ENCODE results near the gene STAP1. TPM values are rescaled to one million over a fixed set of nuclear protein-coding genes. Genes with fewer than 3 reads are reported as not detected.
"Not testable (repeated sequence)": the region's sequence is repeated elsewhere in the genome, so short reads cannot be mapped to it uniquely, and the experiment has no call there.

Gene STAP1
- total RNA-seq, 1 experiment from 2014 or later = not detected

DNA sequence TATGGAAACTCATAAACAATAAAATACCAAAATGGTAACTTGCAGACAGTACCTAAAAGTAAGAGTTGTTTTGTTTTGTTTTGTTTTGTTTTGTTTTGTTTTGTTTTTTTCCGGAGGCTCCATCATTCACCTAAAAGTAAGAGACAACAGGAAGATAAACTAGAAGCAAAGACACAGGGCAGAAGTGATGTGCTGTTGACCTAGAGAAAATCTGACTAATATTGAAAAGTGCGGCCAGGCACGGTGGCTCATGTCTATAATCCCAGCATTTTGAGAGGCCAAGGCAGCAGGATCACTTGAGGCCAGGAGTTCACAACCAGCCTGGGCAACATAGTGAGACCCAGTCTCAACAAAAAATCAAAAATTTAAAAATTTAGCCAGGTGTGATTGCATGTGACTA is 7.7 kb upstream of the STAP1 start:
- Histone ChIP-seq H3K36me3 (ENCODE audit: control insufficient read depth in 1 of 2, insufficient read depth in 2 of 2, low read length in 2 of 2) (no peaks in the 10 kb centered on the region), H2AFZ (ENCODE audit: low read depth, low read length, poor library complexity, severe bottlenecking) (peak overlapping the region; percentile 44), H3K4me1 (ENCODE audit: control insufficient read depth in 1 of 2, insufficient read depth in 2 of 2, low read length in 2 of 2) (peaks cover 2% of the 10 kb centered on the region in 2 experiments; a peak in 2 of 4 replicates), H4K20me1 (ENCODE audit: insufficient read depth) (no peaks in the 10 kb centered on the region), H3K79me2 (ENCODE audit: insufficient read depth, low read length) (no peaks in the 10 kb centered on the region), H3K9me3 (ENCODE audit: control insufficient read depth in 1 of 2, insufficient read depth in 1 of 2, low read depth in 1 of 2, low read length in 2 of 2) (no peaks in the 10 kb centered on the region), H3K9me2 (ENCODE audit: insufficient read depth) (no peaks in the 10 kb centered on the region), H3K27ac (ENCODE audit: low read depth, low read length) (no peak overlapping the region), H3K4me2 (ENCODE audit: low read length) (no peak overlapping the region), H3K27me3 (ENCODE audit: insufficient read depth, low read length) (no peaks in the 10 kb centered on the region), H3K4me3 (replicated peaks in 1 of 2; ENCODE audit: low read depth in 1 of 2, low read length in 2 of 2) (no peak overlapping the region), H3K9ac (ENCODE audit: low read length) (no peak overlapping the region)
- ATAC-seq (no peak), DNase-seq (ENCODE audit: low read depth, low spot score) (no peak)
- no peak for TF ChIP-seq REST (IDR thresholded peaks at IDR 0.05; ENCODE audit: low read depth)
- no peak for TF ChIP-seq ELF1 (IDR thresholded peaks at IDR 0.05; ENCODE audit: borderline replicate concordance, low read depth)
- no peak for TF ChIP-seq MAX (IDR thresholded peaks at IDR 0.05)
- TF ChIP-seq, protein P1, sequence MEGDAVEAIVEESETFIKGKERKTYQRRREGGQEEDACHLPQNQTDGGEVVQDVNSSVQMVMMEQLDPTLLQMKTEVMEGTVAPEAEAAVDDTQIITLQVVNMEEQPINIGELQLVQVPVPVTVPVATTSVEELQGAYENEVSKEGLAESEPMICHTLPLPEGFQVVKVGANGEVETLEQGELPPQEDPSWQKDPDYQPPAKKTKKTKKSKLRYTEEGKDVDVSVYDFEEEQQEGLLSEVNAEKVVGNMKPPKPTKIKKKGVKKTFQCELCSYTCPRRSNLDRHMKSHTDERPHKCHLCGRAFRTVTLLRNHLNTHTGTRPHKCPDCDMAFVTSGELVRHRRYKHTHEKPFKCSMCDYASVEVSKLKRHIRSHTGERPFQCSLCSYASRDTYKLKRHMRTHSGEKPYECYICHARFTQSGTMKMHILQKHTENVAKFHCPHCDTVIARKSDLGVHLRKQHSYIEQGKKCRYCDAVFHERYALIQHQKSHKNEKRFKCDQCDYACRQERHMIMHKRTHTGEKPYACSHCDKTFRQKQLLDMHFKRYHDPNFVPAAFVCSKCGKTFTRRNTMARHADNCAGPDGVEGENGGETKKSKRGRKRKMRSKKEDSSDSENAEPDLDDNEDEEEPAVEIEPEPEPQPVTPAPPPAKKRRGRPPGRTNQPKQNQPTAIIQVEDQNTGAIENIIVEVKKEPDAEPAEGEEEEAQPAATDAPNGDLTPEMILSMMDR (IDR thresholded peaks at IDR 0.05 in 2 of 3, conservative IDR thresholded peaks at IDR 0.05 in 1 of 3; ENCODE audit: borderline replicate concordance in 1 of 3, insufficient read depth in 1 of 3, low read depth in 2 of 3, low read length in 2 of 3) = no peak
- no peak for TF ChIP-seq RAD21 (IDR thresholded peaks at IDR 0.05; ENCODE audit: low read depth)
- TF ChIP-seq POLR2A (IDR thresholded peaks at IDR 0.05; ENCODE audit: borderline replicate concordance, extremely low read depth, insufficient read depth, insufficient read length) = no peak
- no peak for TF ChIP-seq EGR1 (IDR thresholded peaks at IDR 0.05; ENCODE audit: low read depth)
- no peak for TF ChIP-seq ZNF274 (IDR thresholded peaks at IDR 0.05; ENCODE audit: low read depth, low read length)
- no peak for TF ChIP-seq SP1 (IDR thresholded peaks at IDR 0.05; ENCODE audit: low read depth)
- TF ChIP-seq FOSL1 (IDR thresholded peaks at IDR 0.05; ENCODE audit: low read depth) = no peak
- CTCF ChIA-PET = no interaction called here
- BruUV-seq (replicated peaks) = no TSS peak
- RAD21 ChIA-PET (ENCODE audit: low non-redundant PET in 1 of 2, low total read pairs in 2 of 2, uncharacterized antibody in 2 of 2, unreplicated experiment in 2 of 2) = no interaction called here
- POLR2A ChIA-PET = no interaction called here
- intact Hi-C loops (cut with micrococcal nuclease) = no loop called here

DNA sequence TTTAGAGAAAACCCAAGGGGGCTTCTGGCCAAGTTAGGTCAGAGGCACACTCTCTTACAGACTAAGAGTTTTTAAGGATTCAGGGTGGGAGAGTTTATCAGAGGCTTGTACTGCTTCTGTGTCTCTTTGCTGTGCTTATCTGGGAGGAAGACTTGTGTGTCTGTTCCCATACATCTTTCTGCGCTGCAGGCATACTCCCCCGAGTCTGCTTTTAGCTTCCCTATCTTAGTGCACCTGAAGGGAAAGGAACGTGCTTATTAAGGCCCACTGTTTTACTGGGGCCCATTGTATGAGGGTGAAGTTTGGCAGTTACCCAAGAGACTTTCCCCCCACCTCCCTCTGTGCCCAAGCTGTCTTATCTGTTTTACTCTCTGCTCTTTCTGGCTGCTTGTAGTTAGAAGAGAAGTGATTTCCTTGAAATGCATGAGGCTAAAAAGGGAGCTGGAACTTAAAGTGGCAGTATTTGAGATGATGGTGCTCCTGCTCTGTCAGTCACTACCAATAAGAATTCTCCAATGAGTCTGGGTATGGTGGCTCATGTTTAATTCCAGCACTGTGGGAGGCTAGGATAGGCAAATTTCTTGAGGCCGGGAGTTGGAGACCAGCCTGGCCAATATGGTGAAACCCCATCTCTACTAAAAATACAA is 6.3 kb upstream of the STAP1 start:
- H3K9ac ChIP-seq (ENCODE audit: low read length); POLR2A ChIA-PET; intact Hi-C loops (cut with micrococcal nuclease); DNase-seq (ENCODE audit: low read depth, low spot score); RAD21 ChIA-PET (ENCODE audit: low non-redundant PET in 1 of 2, low total read pairs in 2 of 2, uncharacterized antibody in 2 of 2, unreplicated experiment in 2 of 2); H3K4me2 ChIP-seq (ENCODE audit: low read length); CTCF ChIA-PET; H3K9me3 ChIP-seq (ENCODE audit: control insufficient read depth in 1 of 2, insufficient read depth in 1 of 2, low read depth in 1 of 2, low read length in 2 of 2); H3K9me2 ChIP-seq (ENCODE audit: insufficient read depth); H3K4me3 ChIP-seq (replicated peaks in 1 of 2; ENCODE audit: low read depth in 1 of 2, low read length in 2 of 2); H3K4me1 ChIP-seq (ENCODE audit: control insufficient read depth in 1 of 2, insufficient read depth in 2 of 2, low read length in 2 of 2); H4K20me1 ChIP-seq (ENCODE audit: insufficient read depth); BruUV-seq (replicated peaks); H3K36me3 ChIP-seq (ENCODE audit: control insufficient read depth in 1 of 2, insufficient read depth in 2 of 2, low read length in 2 of 2); ATAC-seq; H3K79me2 ChIP-seq (ENCODE audit: insufficient read depth, low read length); H3K27me3 ChIP-seq (ENCODE audit: insufficient read depth, low read length); H2AFZ ChIP-seq (ENCODE audit: low read depth, low read length, poor library complexity, severe bottlenecking); H3K27ac ChIP-seq (ENCODE audit: low read depth, low read length): not testable (repeated sequence)

All from HCT116 (cell line).